Hepatocyte (in vitro differentiated cells): Measurements from ENCODE around the gene TTC23. TPM values are rescaled to one million over a fixed set of nuclear protein-coding genes. Genes with fewer than 3 reads are reported as not detected.

Experiments
- DNase-seq: peaks from one replicate; pipeline ENCODE4 v3.0.0-alpha.2; 2016; ENCODE audit warnings: low spot score
- H2AFZ ChIP-seq: fragments of 200-600 bp; sonication (generic); 2 replicates; pipeline ENCODE4 v1.6.0; 2016; ENCODE audit warnings: antibody characterized with exemption, mild to moderate bottlenecking
- H3K27ac ChIP-seq: fragments of 200-600 bp; sonication (generic); 2 replicates; pipeline ENCODE4 v1.5.1; 2016; ENCODE audit warnings: mild to moderate bottlenecking
- H3K27me3 ChIP-seq: fragments of 200-600 bp; sonication (generic); 2 replicates; pipeline ENCODE4 v1.6.1; 2016
- H3K36me3 ChIP-seq: fragments of 200-600 bp; sonication (generic); replicated peaks from 2 replicates; pipeline ENCODE4 v1.5.1; 2016; ENCODE audit warnings: low read depth; ENCODE audit not compliant: insufficient read depth
- H3K4me1 ChIP-seq: fragments of 200-600 bp; sonication (generic); 2 replicates; pipeline ENCODE4 v1.5.1; 2016; ENCODE audit warnings: mild to moderate bottlenecking, moderate library complexity; ENCODE audit not compliant: insufficient read depth
- H3K4me2 ChIP-seq: fragments of 200-600 bp; sonication (generic); 2 replicates; pipeline ENCODE4 v1.6.0; 2016
- H3K4me3 ChIP-seq: fragments of 200-600 bp; sonication (generic); 2 replicates; pipeline ENCODE4 v1.5.1; 2016; ENCODE audit warnings: mild to moderate bottlenecking
- H3K79me2 ChIP-seq: fragments of 200-600 bp; sonication (generic); 2 replicates; pipeline ENCODE4 v1.6.0; 2017; ENCODE audit warnings: mild to moderate bottlenecking
- H3K9me2 ChIP-seq: fragments of 200-600 bp; sonication (generic); replicated peaks from 2 replicates; pipeline ENCODE4 v1.6.0; 2017; ENCODE audit warnings: mild to moderate bottlenecking; ENCODE audit not compliant: insufficient read depth
- H3K9me3 ChIP-seq: fragments of 200-600 bp; sonication (generic); 2 replicates; pipeline ENCODE4 v1.5.1; 2016; ENCODE audit warnings: low read depth, mild to moderate bottlenecking
- H4K20me1 ChIP-seq: fragments of 200-600 bp; sonication (generic); 2 replicates; pipeline ENCODE4 v1.6.0; 2016; ENCODE audit warnings: mild to moderate bottlenecking; ENCODE audit not compliant: insufficient read depth, poor library complexity, severe bottlenecking
- CTCF ChIP-seq: fragments of 200-600 bp; sonication (generic); IDR thresholded peaks from 2 replicates; pipeline ENCODE4 v1.5.1; 2016; ENCODE audit warnings: antibody characterized with exemption, mild to moderate bottlenecking; ENCODE audit not compliant: poor library complexity
- EZH2 ChIP-seq: fragments of 200-600 bp; sonication (generic); IDR thresholded peaks from 2 replicates; pipeline ENCODE4 v1.6.1; 2016; ENCODE audit warnings: antibody characterized with exemption, mild to moderate bottlenecking, borderline replicate concordance
- EZH2phosphoT487 ChIP-seq: fragments of 200-600 bp; sonication (generic); IDR thresholded peaks from one replicate; pipeline ENCODE4 v1.6.1; 2018; ENCODE audit warnings: antibody characterized with exemption, mild to moderate bottlenecking, low read depth, moderate library complexity; ENCODE audit not compliant: unreplicated experiment, severe bottlenecking
- WGBS: methylation state at CpG from one replicate; pipeline ENCODE4 v1.1.6; 2016; ENCODE audit warnings: low lambda C conversion rate; ENCODE audit errors: missing lambda C conversion rate; 5-methylcytosine and 5-hydroxymethylcytosine counted together
- polyA plus RNA-seq: library from polyadenylated mRNA; unstranded; fragments of >200 nt; fragmentation: Nextera tagmentation; extraction: Ambion mirVana; gene quantifications from 2 replicates; pipeline ENCODE4 v1.2.1, GENCODE V29; 2016
- total RNA-seq: library from RNA; depleted of rRNA; stranded (reverse); fragments of >200 nt; gene quantifications from 2 replicates; pipeline ENCODE4 v1.2.3, GENCODE V29; 2014

Gene TTC23
- total and polyA plus RNA-seq, 2 experiments from 2014 or later: 31.3 to 46.3 TPM

DNA sequence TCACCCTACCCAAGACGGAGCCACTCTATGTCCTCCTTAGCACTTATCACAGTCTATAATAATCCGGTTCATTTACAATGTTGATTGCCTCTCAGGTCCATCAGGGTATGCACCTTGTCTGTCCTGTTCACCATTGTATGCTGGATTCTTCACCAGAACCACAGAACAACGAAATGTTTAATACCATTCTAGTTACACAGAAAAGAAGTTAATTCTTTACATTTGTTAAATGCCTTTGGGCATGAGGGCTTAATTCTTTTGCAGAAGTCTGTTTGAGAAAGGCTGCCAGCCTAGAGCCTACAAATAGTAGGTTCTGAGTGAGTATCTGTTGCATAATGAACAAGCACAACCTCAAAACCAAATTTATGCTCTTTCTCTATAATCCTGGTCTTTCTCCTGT, 22.6 kb downstream of the TTC23 start:
- WGBS: 72% methylated on average over 3 of the region's 3 CpGs
- DNase-seq: no peak
- Histone ChIP-seq H3K9me2 (no peaks in the 10 kb centered on the region), H3K79me2 (peaks cover 9% of the 10 kb centered on the region), H4K20me1 (peaks cover 2% of the 10 kb centered on the region), H3K36me3 (no peaks in the 10 kb centered on the region), H3K4me3 (no peak overlapping the region), H3K4me1 (no peaks in the 10 kb centered on the region), H3K4me2 (no peak overlapping the region), H3K27ac (no peak overlapping the region), H3K9me3 (no peaks in the 10 kb centered on the region), H2AFZ (no peak overlapping the region), H3K27me3 (no peaks in the 10 kb centered on the region)
- TF ChIP-seq CTCF: no peak
- no peak for TF ChIP-seq EZH2
- no peak for TF ChIP-seq EZH2phosphoT487

GRCh38 chr15:99224372-99225214, 24.8 kb downstream of the TTC23 start:
- no peak overlapping the region for H3K4me3 ChIP-seq
- H3K36me3 ChIP-seq: no peaks in the 10 kb centered on the region
- H3K27ac ChIP-seq: no peak overlapping the region
- no peaks in the 10 kb centered on the region for H3K79me2 ChIP-seq
- WGBS: 96% methylated on average over 6 of the region's 6 CpGs
- peaks cover 2% of the 10 kb centered on the region for H4K20me1 ChIP-seq
- DNase-seq: no peak
- no peaks in the 10 kb centered on the region for H3K27me3 ChIP-seq
- no peak for TF ChIP-seq CTCF
- TF ChIP-seq EZH2phosphoT487: no peak
- TF ChIP-seq EZH2: no peak
- no peak overlapping the region for H3K4me2 ChIP-seq
- no peaks in the 10 kb centered on the region for H3K9me2 ChIP-seq
- no peak overlapping the region for H2AFZ ChIP-seq
- H3K4me1 ChIP-seq: no peaks in the 10 kb centered on the region
- H3K9me3 ChIP-seq: no peaks in the 10 kb centered on the region

DNA sequence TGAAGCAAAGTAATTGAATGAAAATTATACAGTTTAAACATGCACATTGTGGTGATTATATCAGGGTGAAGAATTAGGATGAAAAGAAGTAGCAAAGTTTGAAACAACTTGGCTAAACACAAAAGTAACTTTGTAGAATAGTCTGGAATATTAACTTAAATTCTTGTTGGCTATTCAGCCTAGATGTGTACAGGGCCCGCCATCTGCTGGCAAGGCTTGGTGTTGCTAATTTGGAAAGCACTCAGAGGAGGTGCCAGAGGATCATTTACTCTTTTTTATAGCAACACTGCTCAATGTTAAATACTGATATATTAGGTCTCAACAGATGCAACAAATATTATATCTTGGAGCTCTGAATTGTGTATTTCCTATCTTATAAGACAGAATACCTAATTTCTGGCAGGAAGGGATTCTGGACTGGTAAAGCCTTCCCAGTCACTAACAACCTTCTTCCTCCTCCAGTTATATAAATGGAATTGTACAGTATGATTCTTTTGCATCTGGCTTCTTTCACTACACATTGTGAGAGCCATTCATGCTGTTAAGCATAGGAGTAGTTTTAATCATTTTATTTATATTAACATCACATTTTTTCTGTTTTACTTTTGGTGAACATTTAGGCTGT, 36.1 kb downstream of the TTC23 start:
- 6% methylated on average over 1 of the region's 1 CpG for WGBS
- no peak overlapping the region for H3K27ac ChIP-seq

More for the DNA sequence above, 36.1 kb downstream of the TTC23 start:
- no peaks in the 10 kb centered on the region for H3K79me2 ChIP-seq
- H4K20me1 ChIP-seq: no peaks in the 10 kb centered on the region
- H3K4me2 ChIP-seq: no peak overlapping the region
- H3K4me1 ChIP-seq: no peaks in the 10 kb centered on the region
- no peaks in the 10 kb centered on the region for H3K27me3 ChIP-seq
- H3K9me3 ChIP-seq: no peaks in the 10 kb centered on the region
- H3K4me3 ChIP-seq: no peak overlapping the region
- H3K9me2 ChIP-seq: no peaks in the 10 kb centered on the region
- H2AFZ ChIP-seq: no peak overlapping the region
- H3K36me3 ChIP-seq: no peaks in the 10 kb centered on the region
- DNase-seq: peak; percentile 83
- TF ChIP-seq EZH2phosphoT487 (no peak), CTCF (peak; percentile 93)
